ENCODE data around the gene GOLGA6L7.
"Not testable (repeated sequence)": the region's sequence is repeated elsewhere in the genome, so short reads cannot be mapped to it uniquely, and the experiment has no call there.

GOLGA6L7 gene

DNA sequence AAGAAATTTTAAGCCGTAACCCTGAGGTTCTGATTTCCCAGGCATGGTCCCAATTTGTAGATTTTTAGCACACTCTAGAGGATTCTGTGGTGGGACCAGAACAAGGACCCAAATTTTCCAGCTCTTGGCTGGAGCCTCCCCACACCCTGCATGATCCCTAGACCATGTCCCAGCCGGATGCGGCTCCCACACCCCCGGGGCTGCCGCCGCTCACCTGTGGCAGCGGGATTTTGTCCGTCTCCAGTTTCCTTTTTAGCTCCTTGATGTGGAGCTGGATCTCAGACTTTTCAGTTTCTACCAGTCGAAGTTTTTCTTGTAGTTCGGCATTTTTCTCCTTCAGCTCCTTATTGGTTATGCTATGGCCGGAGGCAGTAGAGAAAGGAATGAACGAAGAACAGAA lies 4.9 kb downstream of the GOLGA6L7 start:
- not testable (repeated sequence) for DNase-seq (ENCODE audit: low read depth)

GRCh38 chr15:28842210-28842609 lies 6.2 kb downstream of the GOLGA6L7 start:
- not testable (repeated sequence) for DNase-seq (ENCODE audit: low read depth)

GRCh38 chr15:28840285-28840684 lies 8.2 kb downstream of the GOLGA6L7 start:
- not testable (repeated sequence) for DNase-seq (ENCODE audit: low read depth)

DNA sequence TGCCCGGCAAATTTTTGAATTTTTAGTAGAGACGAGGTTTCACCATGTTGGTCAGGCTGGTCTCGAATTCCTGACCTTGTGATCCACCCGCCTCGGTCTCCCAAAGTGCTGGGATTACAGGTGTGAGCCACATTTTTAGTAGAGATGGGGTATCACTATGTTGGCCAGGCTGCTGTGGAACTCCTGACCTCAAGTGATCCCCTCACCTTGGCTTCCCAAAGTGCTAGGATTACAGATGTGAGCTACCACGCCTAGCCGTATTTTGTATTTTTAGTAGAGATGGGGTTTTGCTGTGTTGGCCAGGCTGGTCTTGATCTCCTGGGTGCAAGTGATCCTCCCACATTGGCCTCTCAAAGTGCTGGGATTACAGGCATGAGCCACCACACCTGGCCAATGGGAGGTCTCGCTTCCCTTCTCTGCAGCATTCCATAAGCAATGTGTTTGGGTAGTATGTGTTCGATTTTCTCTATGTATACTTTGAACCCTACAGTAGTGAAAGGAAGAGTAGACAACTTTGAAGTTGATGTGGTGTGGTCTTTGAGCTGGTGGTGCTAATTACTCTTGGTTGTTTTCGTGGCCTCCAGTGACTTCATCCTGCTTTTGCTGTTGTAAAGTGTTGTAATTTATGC lies 13.4 kb downstream of the GOLGA6L7 start:
- DNase-seq (ENCODE audit: low read depth), result not testable (repeated sequence)

- not testable (repeated sequence) for DNase-seq (ENCODE audit: low read depth)
Measured at GRCh38 chr15:28831897-28832587, 16.4 kb downstream of the GOLGA6L7 start.

- DNase-seq (ENCODE audit: low read depth), result not testable (repeated sequence)
Measured at GRCh38 chr15:28821420-28821819, 27.0 kb downstream of the GOLGA6L7 start.

DNA sequence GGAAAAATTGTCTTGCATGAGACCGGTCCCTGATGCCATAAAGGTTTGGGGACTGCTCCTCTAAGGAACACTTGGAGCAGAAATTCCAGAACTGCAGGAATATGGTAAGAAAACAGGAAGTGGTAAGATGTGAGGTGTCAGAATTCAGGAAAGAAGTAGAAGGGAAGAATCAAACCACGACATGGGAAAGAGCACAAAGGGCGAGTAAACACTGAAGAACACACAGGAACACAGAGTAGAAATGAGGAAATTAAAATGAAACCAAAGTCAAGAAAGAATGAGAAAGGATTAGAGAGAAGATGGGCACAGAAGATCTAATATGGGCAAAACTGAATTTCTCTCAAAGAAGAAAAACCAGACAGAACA lies 28.5 kb downstream of the GOLGA6L7 start:
- not testable (repeated sequence) for DNase-seq (ENCODE audit: low read depth)

DNA sequence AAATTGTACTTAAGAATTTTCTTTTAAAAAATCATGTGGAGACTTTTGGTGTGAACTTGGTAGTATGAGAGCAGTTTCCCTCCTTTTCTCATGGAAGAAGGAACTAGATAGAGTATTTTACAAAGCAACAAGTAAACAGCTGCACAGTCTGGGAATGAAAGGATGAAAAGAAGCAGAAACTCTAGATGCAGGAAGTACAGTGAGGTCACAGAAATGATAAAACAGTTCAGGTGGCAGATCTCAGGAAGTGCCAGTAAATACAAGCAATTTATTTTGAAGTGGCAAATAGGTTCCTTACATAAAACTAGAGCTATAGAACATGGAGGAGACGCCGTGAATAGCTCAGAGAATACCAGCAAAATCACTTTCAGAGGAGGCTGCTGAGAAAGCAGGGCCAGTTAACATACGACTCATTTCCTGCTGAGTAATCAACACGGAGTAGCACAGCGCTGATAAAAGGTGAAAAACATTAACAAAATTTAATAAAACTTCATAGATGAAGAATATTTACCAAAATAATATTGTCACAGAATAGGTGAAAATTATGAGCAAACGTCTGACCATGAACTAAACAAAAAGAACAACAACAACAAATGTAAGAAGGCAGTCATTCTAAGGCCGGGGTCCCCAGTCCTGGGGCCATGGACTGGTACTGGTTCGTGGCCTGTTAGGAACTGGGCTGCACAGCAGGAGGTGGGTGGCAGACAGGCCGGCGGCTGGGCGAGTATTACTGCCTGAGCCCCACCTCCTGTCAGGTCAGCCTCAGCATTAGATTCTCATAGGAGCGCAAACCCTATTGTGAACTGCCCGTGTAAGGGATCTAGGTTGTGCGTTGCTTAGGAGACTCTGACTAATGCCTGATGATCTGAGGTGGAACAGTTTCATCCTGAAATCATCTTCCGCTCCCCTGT lies 29.2 kb downstream of the GOLGA6L7 start:
- DNase-seq (ENCODE audit: low read depth), result not testable (repeated sequence)

GRCh38 chr15:28818168-28818567 lies 30.3 kb downstream of the GOLGA6L7 start:
- not testable (repeated sequence) for DNase-seq (ENCODE audit: low read depth)

DNA sequence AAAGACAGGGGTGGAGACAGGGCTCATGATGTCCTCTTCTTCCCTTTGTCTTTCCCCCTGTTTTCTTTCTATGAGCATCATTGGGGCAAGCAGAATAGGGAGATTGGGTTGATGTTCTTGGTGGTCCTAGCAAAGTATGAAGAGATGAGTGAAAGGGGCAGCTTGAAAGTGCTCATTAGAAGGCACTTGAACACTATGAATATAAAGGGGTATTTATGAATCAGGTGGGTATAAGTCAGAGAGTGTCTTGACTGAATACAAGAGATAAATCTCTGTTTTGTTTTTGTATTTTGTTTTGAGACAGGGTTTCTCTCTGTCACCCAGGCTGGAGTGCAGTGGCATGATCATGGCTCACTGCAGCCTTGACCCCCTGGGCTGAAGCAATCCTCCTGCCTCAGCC lies 34.4 kb downstream of the GOLGA6L7 start:
- not testable (repeated sequence) for DNase-seq (ENCODE audit: low read depth)

DNA sequence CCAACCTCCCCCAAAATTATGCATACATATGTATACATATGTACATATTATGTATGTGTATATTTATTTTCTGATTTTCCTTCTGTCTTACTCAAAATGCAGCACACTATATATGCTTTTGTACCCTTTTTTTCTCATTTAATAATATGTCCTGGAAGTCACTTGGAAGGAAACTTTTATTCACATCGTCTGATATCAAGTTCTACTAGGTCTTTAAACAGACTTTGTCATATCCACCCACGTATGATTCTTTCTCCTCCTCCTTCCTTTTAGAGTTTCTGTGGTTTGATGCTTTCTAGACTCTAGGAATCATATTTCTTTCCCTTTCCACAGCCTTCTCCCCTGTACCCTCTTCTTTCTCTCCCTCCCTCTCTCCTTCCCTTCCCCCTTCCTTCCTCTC lies 35.1 kb downstream of the GOLGA6L7 start:
- not testable (repeated sequence) for DNase-seq (ENCODE audit: low read depth)

- not testable (repeated sequence) for DNase-seq (ENCODE audit: low read depth)
Measured at GRCh38 chr15:28811852-28812550, 36.4 kb downstream of the GOLGA6L7 start.

DNA sequence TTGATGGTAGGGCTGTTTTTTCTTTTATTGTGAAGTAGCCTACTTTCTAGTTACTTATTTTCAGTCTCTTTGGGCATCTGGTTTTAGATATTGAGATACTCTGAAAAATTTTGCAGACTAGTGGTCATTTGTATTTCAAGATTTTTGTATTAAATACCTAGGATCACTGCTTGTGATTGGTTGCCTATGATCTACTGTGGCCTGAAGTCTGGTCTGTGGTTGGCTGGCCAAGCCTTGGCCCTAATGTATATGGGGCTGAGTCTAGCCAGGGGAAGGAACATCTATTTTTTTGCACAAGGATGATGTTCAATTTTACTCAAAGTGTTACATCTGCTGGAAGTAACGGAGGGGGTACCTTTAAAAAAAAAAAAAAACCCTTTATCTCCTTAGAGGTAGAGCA lies 38.0 kb downstream of the GOLGA6L7 start:
- DNase-seq (ENCODE audit: low read depth), result not testable (repeated sequence)

DNA sequence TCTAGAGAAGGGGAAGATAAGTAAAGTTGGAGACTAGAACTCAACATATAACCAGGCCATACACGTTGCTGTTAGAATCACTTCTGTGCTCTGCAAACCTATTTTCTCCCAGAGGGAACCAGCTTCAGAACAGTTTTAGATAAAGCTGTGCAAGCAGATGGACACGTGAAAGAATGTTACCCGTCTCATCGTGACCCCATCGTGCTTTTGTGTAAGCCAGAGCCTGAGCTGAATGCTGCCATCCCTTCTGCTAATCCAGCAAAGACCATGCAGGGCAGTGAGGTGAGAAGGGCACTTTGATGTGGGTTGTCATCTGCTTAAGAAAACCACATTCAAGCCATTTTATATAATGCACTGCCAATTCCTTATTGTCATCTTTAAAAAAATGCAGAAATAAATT lies 40.3 kb downstream of the GOLGA6L7 start:
- DNase-seq (ENCODE audit: low read depth), result not testable (repeated sequence)

- DNase-seq (ENCODE audit: low read depth), result not testable (repeated sequence)
Measured at GRCh38 chr15:28800366-28800765, 48.1 kb downstream of the GOLGA6L7 start.

DNA sequence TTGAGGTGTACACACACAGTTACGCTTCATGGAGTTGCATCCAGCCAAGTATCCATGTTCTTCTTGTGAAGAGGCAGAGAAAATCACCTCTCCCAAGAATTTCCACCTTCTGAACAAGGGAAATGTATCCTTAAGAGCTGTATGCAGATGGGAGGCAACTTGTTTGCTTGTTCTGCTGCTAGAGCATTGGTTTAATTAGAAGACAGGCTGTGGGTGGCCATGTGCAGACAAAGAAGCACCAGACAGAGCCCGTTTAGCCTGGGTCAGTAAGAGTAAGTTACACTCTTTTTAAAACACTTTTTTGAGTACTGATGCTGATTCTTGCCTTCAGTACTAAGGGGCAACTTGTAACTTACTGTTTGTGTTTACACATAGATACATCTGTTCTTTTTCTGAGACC lies 50.2 kb downstream of the GOLGA6L7 start:
- not testable (repeated sequence) for DNase-seq (ENCODE audit: low read depth)

- not testable (repeated sequence) for DNase-seq (ENCODE audit: low read depth)
Measured at GRCh38 chr15:28794231-28794630, 54.2 kb downstream of the GOLGA6L7 start.
